ENCODE measurements around the gene C19orf73. TPM values are rescaled to one million over a fixed set of nuclear protein-coding genes. Genes with fewer than 3 reads are reported as not detected.

The C19orf73 gene
- total and polyA plus RNA-seq, 9 of the 15 experiments (the other 6 are each of a cell fraction or from before 2014, with no cell fraction given), result 0.08 to 7.4 (median 1.4) TPM

DNA sequence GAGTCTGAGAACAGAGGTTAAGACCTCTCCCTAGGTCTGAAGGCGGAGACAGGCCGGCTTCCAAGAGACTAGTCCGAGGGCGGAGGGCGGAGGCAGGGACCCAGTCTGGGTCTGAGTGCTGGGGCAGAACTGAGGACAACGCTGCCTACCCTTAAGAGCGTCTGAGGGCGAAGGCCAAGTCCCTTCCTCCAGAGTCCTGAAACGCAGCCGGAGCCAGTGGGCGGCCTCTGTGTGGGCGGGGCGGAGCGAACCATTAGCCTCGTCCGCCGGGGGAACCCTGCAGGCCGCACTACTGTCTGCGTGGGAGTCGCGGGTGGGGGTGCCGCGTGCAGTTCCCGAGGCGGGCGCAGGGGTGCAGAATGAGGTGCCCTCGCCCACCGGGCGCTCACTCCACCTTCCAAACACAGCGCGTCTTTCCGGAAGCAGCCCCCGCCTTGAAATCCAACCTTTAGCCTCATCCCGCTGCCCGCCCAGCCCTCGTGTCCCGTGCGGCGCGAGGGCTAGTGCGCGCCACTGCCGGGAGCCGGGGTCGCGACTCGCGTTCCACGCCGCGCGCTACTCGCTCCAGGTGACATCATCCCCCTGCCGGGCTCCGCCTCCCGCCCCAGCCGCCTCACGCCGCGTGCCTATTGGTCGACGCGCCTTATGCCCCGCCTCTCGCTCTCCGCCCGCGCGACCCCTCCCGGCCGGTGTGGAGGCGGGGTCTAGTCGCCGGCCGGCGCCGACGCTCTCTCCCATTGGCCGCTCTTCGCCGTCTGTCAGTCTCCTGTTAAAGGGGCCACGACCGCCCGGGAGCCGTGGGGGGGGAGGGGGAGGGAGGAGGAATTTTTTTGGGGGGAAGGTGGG lies at the start of gene C19orf73 (continued):
- TF ChIP-seq, protein P1, sequence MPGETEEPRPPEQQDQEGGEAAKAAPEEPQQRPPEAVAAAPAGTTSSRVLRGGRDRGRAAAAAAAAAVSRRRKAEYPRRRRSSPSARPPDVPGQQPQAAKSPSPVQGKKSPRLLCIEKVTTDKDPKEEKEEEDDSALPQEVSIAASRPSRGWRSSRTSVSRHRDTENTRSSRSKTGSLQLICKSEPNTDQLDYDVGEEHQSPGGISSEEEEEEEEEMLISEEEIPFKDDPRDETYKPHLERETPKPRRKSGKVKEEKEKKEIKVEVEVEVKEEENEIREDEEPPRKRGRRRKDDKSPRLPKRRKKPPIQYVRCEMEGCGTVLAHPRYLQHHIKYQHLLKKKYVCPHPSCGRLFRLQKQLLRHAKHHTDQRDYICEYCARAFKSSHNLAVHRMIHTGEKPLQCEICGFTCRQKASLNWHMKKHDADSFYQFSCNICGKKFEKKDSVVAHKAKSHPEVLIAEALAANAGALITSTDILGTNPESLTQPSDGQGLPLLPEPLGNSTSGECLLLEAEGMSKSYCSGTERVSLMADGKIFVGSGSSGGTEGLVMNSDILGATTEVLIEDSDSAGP (CRISPR knock-in tag; IDR thresholded peaks at IDR 0.05), result peak; percentile 94
- TF ChIP-seq NCOA6 (IDR thresholded peaks at IDR 0.05) (no peak), CBFA2T2 (conservative IDR thresholded peaks at IDR 0.05) (no peak), CBX1 (IDR thresholded peaks at IDR 0.05; ENCODE audit: low read depth) (no peak; the same call in none of the 2 replicates), HDAC2 (IDR thresholded peaks at IDR 0.05) (peak; percentile 94), TAF7 (tag; IDR thresholded peaks at IDR 0.05) (peak; percentile 7; the same call in 1 of the 2 replicates), BRCA1 (IDR thresholded peaks at IDR 0.05) (no peak), BRCA1 (CRISPR knock-in tag; IDR thresholded peaks at IDR 0.05) (no peak), SIN3B (IDR thresholded peaks at IDR 0.05; ENCODE audit: low read depth) (no peak), ZNF354B (CRISPR knock-in tag; IDR thresholded peaks at IDR 0.05) (no peak), FOXA1 (IDR thresholded peaks at IDR 0.05; ENCODE audit: borderline replicate concordance) (no peak)
- TF ChIP-seq, protein P2, sequence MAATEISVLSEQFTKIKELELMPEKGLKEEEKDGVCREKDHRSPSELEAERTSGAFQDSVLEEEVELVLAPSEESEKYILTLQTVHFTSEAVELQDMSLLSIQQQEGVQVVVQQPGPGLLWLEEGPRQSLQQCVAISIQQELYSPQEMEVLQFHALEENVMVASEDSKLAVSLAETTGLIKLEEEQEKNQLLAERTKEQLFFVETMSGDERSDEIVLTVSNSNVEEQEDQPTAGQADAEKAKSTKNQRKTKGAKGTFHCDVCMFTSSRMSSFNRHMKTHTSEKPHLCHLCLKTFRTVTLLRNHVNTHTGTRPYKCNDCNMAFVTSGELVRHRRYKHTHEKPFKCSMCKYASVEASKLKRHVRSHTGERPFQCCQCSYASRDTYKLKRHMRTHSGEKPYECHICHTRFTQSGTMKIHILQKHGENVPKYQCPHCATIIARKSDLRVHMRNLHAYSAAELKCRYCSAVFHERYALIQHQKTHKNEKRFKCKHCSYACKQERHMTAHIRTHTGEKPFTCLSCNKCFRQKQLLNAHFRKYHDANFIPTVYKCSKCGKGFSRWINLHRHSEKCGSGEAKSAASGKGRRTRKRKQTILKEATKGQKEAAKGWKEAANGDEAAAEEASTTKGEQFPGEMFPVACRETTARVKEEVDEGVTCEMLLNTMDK (IDR thresholded peaks at IDR 0.05; ENCODE audit: borderline replicate concordance, insufficient read depth, low read depth, low read length, poor library complexity, severe bottlenecking), result no peak
- TF ChIP-seq, protein P3, sequence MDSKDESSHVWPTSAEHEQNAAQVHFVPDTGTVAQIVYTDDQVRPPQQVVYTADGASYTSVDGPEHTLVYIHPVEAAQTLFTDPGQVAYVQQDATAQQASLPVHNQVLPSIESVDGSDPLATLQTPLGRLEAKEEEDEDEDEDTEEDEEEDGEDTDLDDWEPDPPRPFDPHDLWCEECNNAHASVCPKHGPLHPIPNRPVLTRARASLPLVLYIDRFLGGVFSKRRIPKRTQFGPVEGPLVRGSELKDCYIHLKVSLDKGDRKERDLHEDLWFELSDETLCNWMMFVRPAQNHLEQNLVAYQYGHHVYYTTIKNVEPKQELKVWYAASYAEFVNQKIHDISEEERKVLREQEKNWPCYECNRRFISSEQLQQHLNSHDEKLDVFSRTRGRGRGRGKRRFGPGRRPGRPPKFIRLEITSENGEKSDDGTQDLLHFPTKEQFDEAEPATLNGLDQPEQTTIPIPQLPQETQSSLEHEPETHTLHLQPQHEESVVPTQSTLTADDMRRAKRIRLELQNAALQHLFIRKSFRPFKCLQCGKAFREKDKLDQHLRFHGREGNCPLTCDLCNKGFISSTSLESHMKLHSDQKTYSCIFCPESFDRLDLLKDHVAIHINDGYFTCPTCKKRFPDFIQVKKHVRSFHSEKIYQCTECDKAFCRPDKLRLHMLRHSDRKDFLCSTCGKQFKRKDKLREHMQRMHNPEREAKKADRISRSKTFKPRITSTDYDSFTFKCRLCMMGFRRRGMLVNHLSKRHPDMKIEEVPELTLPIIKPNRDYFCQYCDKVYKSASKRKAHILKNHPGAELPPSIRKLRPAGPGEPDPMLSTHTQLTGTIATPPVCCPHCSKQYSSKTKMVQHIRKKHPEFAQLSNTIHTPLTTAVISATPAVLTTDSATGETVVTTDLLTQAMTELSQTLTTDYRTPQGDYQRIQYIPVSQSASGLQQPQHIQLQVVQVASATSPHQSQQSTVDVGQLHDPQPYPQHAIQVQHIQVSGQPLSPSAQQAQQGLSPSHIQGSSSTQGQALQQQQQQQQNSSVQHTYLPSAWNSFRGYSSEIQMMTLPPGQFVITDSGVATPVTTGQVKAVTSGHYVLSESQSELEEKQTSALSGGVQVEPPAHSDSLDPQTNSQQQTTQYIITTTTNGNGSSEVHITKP (IDR thresholded peaks at IDR 0.05; ENCODE audit: partially characterized antibody), result peak; percentile 99
- TF ChIP-seq, protein P4, sequence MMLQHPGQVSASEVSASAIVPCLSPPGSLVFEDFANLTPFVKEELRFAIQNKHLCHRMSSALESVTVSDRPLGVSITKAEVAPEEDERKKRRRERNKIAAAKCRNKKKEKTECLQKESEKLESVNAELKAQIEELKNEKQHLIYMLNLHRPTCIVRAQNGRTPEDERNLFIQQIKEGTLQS (IDR thresholded peaks at IDR 0.05), result peak; percentile 96
- TF ChIP-seq, protein P4 (CRISPR knock-in tag; conservative IDR thresholded peaks at IDR 0.05), result no peak; the same call in none of the 2 replicates
- TF ChIP-seq, protein P5, sequence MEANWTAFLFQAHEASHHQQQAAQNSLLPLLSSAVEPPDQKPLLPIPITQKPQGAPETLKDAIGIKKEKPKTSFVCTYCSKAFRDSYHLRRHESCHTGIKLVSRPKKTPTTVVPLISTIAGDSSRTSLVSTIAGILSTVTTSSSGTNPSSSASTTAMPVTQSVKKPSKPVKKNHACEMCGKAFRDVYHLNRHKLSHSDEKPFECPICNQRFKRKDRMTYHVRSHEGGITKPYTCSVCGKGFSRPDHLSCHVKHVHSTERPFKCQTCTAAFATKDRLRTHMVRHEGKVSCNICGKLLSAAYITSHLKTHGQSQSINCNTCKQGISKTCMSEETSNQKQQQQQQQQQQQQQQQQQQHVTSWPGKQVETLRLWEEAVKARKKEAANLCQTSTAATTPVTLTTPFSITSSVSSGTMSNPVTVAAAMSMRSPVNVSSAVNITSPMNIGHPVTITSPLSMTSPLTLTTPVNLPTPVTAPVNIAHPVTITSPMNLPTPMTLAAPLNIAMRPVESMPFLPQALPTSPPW (CRISPR knock-in tag; IDR thresholded peaks at IDR 0.05), result peak; percentile 82

Measured in K562 (cell line).